Stomach (tissue), 9 donors: ENCODE results near the gene RIMS1. TPM values are rescaled to one million over a fixed set of nuclear protein-coding genes. Genes with fewer than 3 reads are reported as not detected.

Experiments
- DNase-seq, 2 donors: peaks; one replicate each; pipeline versions ENCODE4 v3.0.0 to v3.0.0-alpha.2; 2013 to 2019
- H3K27ac ChIP-seq, 5 donors: fragments of 200-600 bp in 4 of 5; sonication (generic) in 4 of 5; one replicate each; pipeline ENCODE4 v1.5.1; 2013 to 2019; ENCODE audit warnings: mild to moderate bottlenecking in 1 of 5, moderate library complexity in 1 of 5
- H3K27me3 ChIP-seq, 3 donors: fragments of 200-600 bp; sonication (generic); one replicate each; pipeline ENCODE4 v1.5.1; 2017 to 2019; ENCODE audit warnings: mixed run types in 1 of 3
- H3K36me3 ChIP-seq, 4 donors: fragments of 200-600 bp; sonication (generic); 1 replicate in 3 of 4; 2 replicates in 1 of 4; pipeline ENCODE4 v1.5.1; 2016 to 2019
- H3K4me1 ChIP-seq, 4 donors: fragments of 200-600 bp; sonication (generic); one replicate each; pipeline ENCODE4 v1.5.1; 2016 to 2019
- H3K4me3 ChIP-seq, 4 donors: fragments of 200-600 bp; sonication (generic) in 3 of 4; one replicate each; pipeline ENCODE4 v1.5.1; 2016 to 2019; ENCODE audit warnings: mild to moderate bottlenecking in 1 of 4
- H3K9me3 ChIP-seq, 4 donors: fragments of 200-600 bp; sonication (generic); one replicate each; pipeline ENCODE4 v1.5.1; 2016 to 2019
- EP300 ChIP-seq: sonication (generic); formaldehyde crosslinking; IDR thresholded peaks from one replicate; pipeline ENCODE4 v1.6.1; 2017; ENCODE audit warnings: antibody characterized with exemption
- POLR2A ChIP-seq, 4 donors: fragments of 450-650 bp; IDR thresholded peaks; one replicate each; pipeline ENCODE4 v1.6.1; 2016; ENCODE audit warnings: antibody characterized with exemption in 4 of 4, control low read depth in 2 of 4, mild to moderate bottlenecking in 1 of 4, moderate library complexity in 1 of 4
- POLR2AphosphoS5 ChIP-seq, 3 donors: sonication (generic); formaldehyde crosslinking; IDR thresholded peaks; one replicate each; pipeline ENCODE4 v1.6.1; 2016; ENCODE audit warnings: antibody characterized with exemption in 3 of 3
- WGBS, 5 donors: extraction: QIAGEN DNeasy Blood & Tissue Kit in 3 of 5; methylation state at CpG; one replicate each; pipeline versions ENCODE4 v1.1.5 to v1.1.7; 2013 to 2018; 5-methylcytosine and 5-hydroxymethylcytosine counted together
- intact Hi-C: fragments of 100-400 bp; cut with DNase I; formaldehyde crosslinking; loops from one replicate; pipeline ENCODE4 v1.15.1; 2023; ENCODE audit warnings: low total_unique reads
- polyA plus RNA-seq, 3 donors: library from polyadenylated mRNA; stranded (reverse); fragments of 200-250 nt; gene quantifications; one replicate each; pipeline ENCODE4 v1.2.3, GENCODE V29; 2013
- total RNA-seq, 5 donors: library from RNA; depleted of rRNA; stranded (reverse); fragments of >200 nt; gene quantifications; one replicate each; pipeline versions ENCODE4 v1.1.0 to v1.2.3, GENCODE V29; 2014 to 2016
- TF ChIP-seq, protein P1 (sequence below), 7 experiments: fragments of 450-650 bp in 4 of 7; fragments of 200-600 bp in 3 of 7; sonication (generic) in 3 of 7; IDR thresholded peaks; one replicate each; pipeline ENCODE4 v1.5.1; 2016 to 2019; ENCODE audit warnings: antibody characterized with exemption in 7 of 7, control low read depth in 2 of 7, mild to moderate bottlenecking in 1 of 7
- donor health status: healthy with polysubstance abuse.
- donor health status: Bipolar disorder and iron deficiency.
- donor health status: healthy.

Gene RIMS1
- total and polyA plus RNA-seq, 8 donors: 0.13 to 45.2 (median 5.1) TPM

DNA sequence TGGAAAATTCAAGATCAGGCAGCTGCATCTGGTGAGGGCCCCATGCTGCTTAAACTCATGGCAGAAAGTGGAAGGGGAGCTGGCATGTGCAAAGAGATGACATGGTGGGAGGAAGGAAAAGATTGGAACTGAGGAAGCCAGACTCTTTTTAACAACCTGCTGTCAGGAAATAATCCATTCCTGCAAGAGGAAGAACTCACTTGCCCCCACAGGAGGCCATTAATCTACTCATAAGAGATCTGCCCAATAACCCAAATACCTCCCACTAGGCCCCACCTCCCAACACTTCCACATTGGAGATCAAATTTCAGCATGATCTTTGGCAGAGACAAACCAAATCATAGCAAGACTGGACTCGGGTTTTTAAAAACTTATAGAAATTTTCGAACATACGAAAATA, 535.0 kb downstream of the RIMS1 start:
- Histone ChIP-seq H3K4me3 (no peak overlapping the region), H3K27me3 (no peaks in the 10 kb centered on the region), H3K9me3 (no peaks in the 10 kb centered on the region), H3K4me1 (peaks cover 0 to 13% (median 0%) of the 10 kb centered on the region in 4 donors), H3K36me3 (no peaks in the 10 kb centered on the region), H3K27ac (no peak overlapping the region)
- WGBS, 5 donors: 83 to 87% (median 85%) methylated on average over 3 of the region's 3 CpGs
- TF ChIP-seq POLR2AphosphoS5 (IDR thresholded peaks at IDR 0.05) (no peak), POLR2A (IDR thresholded peaks at IDR 0.05) (no peak), EP300 (no peak)
- TF ChIP-seq, protein P1, sequence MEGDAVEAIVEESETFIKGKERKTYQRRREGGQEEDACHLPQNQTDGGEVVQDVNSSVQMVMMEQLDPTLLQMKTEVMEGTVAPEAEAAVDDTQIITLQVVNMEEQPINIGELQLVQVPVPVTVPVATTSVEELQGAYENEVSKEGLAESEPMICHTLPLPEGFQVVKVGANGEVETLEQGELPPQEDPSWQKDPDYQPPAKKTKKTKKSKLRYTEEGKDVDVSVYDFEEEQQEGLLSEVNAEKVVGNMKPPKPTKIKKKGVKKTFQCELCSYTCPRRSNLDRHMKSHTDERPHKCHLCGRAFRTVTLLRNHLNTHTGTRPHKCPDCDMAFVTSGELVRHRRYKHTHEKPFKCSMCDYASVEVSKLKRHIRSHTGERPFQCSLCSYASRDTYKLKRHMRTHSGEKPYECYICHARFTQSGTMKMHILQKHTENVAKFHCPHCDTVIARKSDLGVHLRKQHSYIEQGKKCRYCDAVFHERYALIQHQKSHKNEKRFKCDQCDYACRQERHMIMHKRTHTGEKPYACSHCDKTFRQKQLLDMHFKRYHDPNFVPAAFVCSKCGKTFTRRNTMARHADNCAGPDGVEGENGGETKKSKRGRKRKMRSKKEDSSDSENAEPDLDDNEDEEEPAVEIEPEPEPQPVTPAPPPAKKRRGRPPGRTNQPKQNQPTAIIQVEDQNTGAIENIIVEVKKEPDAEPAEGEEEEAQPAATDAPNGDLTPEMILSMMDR (IDR thresholded peaks at IDR 0.05): no peak
- DNase-seq: no peak
- intact Hi-C loops: no loop called here

DNA sequence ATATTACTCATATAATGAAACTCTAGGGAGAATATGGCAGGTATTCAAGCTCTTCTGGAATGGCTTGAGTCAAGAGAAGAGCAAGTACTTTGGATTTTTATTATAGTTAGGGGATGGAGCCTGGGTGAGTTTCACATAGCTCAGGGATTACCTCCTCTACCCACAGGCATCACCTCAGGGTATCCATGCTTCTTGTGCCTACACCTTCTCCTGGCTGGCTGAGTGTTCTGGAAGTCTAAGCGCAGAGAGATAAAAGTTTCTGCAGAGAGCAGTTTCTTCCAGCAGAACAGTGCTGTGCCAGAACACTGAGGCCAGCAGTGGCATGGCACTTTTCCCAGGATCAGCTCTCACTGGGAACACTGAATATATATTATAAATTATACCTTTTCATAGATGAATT, 535.8 kb downstream of the RIMS1 start:
- H3K4me1 ChIP-seq: peaks cover 0 to 13% (median 0%) of the 10 kb centered on the region in 4 donors
- no peak overlapping the region for H3K27ac ChIP-seq
- 86 to 100% (median 92%) methylated on average over 1 of the region's 1 CpG for WGBS, 5 donors
- no peaks in the 10 kb centered on the region for H3K27me3 ChIP-seq
- no peak for DNase-seq
- H3K36me3 ChIP-seq: no peaks in the 10 kb centered on the region
- TF ChIP-seq POLR2A (IDR thresholded peaks at IDR 0.05) (no peak), EP300 (no peak), POLR2AphosphoS5 (IDR thresholded peaks at IDR 0.05) (no peak)
- TF ChIP-seq, protein P1 (IDR thresholded peaks at IDR 0.05): no peak
- intact Hi-C loops: no loop called here
- no peak overlapping the region for H3K4me3 ChIP-seq
- H3K9me3 ChIP-seq: no peaks in the 10 kb centered on the region

DNA sequence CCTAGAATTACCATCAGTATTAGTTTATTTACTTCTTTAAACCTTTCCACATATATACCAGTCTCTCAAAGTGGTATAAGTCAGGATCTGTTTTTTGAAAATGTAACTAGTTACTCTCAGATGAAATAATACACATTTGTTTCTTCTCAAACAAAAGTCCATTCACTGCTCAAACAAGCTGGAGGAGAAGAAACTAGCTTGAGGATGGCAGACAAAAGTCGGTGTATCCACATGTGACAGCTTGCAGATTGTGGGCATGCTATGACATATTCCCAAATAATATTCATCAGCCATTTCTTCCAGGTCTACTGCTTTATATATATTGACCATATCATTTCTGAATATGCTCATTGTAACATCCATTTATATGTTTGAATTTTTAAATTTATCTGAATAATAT, 538.1 kb downstream of the RIMS1 start:
- WGBS, 5 donors: 46 to 71% (median 52%) methylated on average over 1 of the region's 1 CpG

DNA sequence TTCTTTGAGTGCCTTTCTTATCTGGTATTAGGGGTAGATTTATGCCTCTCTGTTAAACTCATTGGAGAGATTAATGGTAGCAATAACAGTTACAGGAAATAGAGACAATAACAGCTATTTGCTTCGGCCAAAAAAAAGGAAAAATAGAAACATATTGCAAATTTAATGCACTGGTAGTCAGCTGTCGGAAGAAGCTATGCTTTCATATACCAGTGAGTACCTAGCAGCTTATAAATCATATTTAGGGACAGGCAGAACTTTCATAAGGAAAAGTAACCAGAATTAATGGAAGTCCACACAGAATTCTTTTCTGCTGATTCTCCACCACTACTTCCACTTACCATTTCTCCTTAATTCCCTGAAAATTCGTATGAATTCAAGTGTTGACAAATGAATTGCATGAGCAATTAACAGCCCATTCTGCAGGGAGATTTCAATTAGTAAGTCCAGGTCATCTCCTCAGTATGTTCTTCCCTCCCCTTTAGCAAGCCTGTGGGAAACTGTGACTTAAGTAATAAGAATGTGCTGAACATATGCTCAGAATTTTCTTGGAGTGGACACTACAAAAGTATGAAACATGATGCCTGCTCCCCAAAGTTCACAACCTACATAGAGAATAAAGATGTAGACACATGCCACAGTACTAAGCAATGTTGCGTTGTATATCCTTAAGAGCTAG, 538.8 kb downstream of the RIMS1 start:
- H3K9me3 ChIP-seq: no peaks in the 10 kb centered on the region
- no peaks in the 10 kb centered on the region for H3K36me3 ChIP-seq
- TF ChIP-seq POLR2AphosphoS5 (IDR thresholded peaks at IDR 0.05): no peak
- TF ChIP-seq, protein P1 (IDR thresholded peaks at IDR 0.05): no peak
- intact Hi-C loops: no loop called here
- 53 to 62% (median 61%) methylated on average over 4 of the region's 4 CpGs for WGBS, 5 donors
- no peak for DNase-seq
- H3K4me1 ChIP-seq: no peaks in the 10 kb centered on the region
- H3K27me3 ChIP-seq: no peaks in the 10 kb centered on the region
- H3K4me3 ChIP-seq: no peak overlapping the region
- H3K27ac ChIP-seq: no peak overlapping the region

More for the DNA sequence above, 538.1 kb downstream of the RIMS1 start:
- TF ChIP-seq POLR2AphosphoS5 (IDR thresholded peaks at IDR 0.05) (no peak), EP300 (no peak), POLR2A (IDR thresholded peaks at IDR 0.05) (no peak)
- TF ChIP-seq, protein P1 (IDR thresholded peaks at IDR 0.05): no peak
- Histone ChIP-seq H3K36me3 (no peaks in the 10 kb centered on the region), H3K4me3 (no peak overlapping the region), H3K9me3 (no peaks in the 10 kb centered on the region), H3K4me1 (no peaks in the 10 kb centered on the region), H3K27ac (no peak overlapping the region), H3K27me3 (no peaks in the 10 kb centered on the region)
- intact Hi-C loops: no loop called here
- DNase-seq: no peak
